Mucosa of rectum (tissue), 2 donors: ENCODE measurements around the gene SYF2.
"Not testable (repeated sequence)": the region's sequence is repeated elsewhere in the genome, so short reads cannot be mapped to it uniquely, and the experiment has no call there.

ENCODE experiments used
- H3K27ac ChIP-seq, 2 donors: one replicate each; pipeline ENCODE4 v1.7.0; 2013; ENCODE audit warnings: inconsistent platforms in 2 of 2, low read depth in 2 of 2, low read length in 2 of 2
- H3K27me3 ChIP-seq, 2 donors: one replicate each; pipeline ENCODE4 v1.7.0; 2013; ENCODE audit warnings: low read length in 2 of 2; ENCODE audit not compliant: control insufficient read depth in 2 of 2, insufficient read depth in 2 of 2
- H3K36me3 ChIP-seq, 2 donors: one replicate each; pipeline ENCODE4 v1.7.0; 2013; ENCODE audit warnings: low read length in 2 of 2; ENCODE audit not compliant: control insufficient read depth in 2 of 2, insufficient read depth in 2 of 2
- H3K4me1 ChIP-seq, 2 donors: one replicate each; pipeline ENCODE4 v1.7.0; 2013; ENCODE audit warnings: low read length in 2 of 2, mild to moderate bottlenecking in 1 of 2; ENCODE audit not compliant: control insufficient read depth in 2 of 2, insufficient read depth in 2 of 2
- H3K4me3 ChIP-seq, 2 donors: one replicate each; pipeline ENCODE4 v1.7.0; 2013; ENCODE audit warnings: low read length in 2 of 2
- H3K9ac ChIP-seq, 2 donors: one replicate each; pipeline ENCODE4 v1.7.0; 2013; ENCODE audit warnings: low read length in 2 of 2, low read depth in 1 of 2, mild to moderate bottlenecking in 1 of 2
- H3K9me3 ChIP-seq, 2 donors: one replicate each; pipeline ENCODE4 v1.7.0; 2013; ENCODE audit warnings: low read length in 2 of 2; ENCODE audit not compliant: control insufficient read depth in 2 of 2
- donor health status: healthy.
- donor health status: Normal muscosa, but diverticular disease.

Gene SYF2

DNA sequence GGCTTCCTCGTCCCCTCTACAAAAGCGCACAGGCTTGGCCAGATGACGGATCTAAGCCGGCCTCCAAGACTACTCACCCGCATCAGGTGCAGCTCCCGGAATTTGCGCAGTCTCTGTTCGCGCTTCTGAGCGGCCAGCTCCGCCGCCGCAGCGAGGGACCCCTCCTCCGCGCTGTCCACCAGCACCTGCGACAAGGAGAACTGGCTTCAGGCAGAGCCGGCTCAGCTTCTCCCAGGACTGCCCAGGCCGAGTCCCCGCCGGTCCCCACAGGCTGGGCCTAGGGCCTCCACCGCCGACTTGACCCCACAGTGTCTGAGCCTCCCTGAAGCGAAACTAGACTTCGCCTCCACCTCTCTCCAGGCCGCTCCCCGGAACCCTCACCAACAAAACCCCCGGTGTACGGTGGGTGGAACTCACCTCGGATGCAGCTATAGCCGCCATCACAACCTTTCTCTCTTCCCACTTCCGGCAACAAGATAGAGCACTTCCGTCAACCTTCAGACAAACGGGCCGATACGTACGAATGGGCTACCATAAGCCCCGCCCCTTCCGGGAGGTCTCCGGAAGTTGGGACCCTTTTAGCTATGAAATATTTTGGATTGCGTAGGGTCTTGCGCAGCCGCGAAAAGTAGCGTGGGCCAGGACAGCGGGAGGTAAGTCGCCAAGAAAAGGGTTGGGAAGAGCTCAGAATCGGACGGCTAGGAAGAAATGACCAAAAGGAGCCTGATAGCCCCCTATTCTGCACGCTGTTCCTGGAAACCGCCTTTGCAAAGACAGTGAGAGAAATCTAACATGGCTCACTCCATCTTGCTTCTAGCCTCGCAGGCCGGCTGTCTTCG is at the start of gene SYF2:
TSS of gene SYF2 (minus strand) at position 476 of the 839 bp plus-strand sequence. CDS start at position 441, 35 bp downstream.
- Histone ChIP-seq H3K27ac (peak within 1 kb of the TSS; percentile 95 to 98), H3K4me1 (peaks cover 21 to 23% of the 10 kb centered on the region in 2 donors)

DNA sequence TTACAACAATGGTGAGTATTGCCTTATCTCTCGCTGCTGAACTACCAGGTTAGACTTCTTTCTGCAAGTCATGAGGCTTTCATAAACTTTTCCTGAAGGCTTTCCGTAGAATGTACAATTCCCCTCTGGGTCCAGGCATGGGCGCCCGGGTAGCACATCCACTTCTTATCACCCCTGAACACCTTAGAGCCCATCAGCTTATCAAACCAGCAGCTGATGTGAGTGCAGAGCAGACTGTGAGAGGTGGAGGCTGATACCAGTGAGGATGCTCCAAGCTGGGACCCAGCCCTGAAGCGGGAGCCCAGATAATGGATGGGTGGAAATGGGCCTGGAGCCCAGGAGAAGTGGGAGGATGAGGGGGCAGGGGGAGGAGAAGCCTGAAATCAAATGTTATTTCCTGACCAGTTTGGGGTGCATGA is 47.4 kb upstream of the SYF2 start:
- not testable (repeated sequence) for H3K9ac ChIP-seq, H3K27me3 ChIP-seq, H3K27ac ChIP-seq, H3K4me3 ChIP-seq, H3K36me3 ChIP-seq, H3K4me1 ChIP-seq, H3K9me3 ChIP-seq

More for the DNA sequence above, at the start of gene SYF2:
- Histone ChIP-seq H3K27me3 (no peaks in the 10 kb centered on the region), H3K9ac (peak within 1 kb of the TSS; percentile 94 to 98), H3K4me3 (peak within 1 kb of the TSS; percentile 99), H3K9me3 (no peaks in the 10 kb centered on the region), H3K36me3 (peaks cover 19 to 27% of the 10 kb centered on the region in 2 donors)

DNA sequence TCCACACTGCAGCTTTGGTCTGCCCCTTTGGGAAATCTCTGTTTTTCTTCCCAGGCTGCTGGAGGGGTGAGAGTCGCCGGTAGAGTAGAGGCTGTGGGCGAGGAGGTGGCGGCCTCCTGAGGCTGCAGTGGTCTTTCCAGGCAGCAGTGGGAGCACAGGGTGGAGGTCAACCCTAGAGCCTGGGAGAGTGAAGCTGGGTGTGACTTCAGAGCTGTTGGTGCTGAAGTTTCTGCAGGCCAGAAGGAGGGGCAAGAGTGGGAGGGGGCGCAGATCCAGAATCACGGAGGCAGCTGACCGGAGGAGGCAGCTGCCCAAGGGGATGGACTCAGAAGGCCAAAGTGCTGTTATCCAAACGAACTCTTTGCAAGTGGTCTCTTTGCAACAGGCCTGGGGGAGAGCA is 46.5 kb upstream of the SYF2 start:
- H3K27me3 ChIP-seq, H3K36me3 ChIP-seq, H3K4me3 ChIP-seq, H3K4me1 ChIP-seq, H3K9me3 ChIP-seq, H3K27ac ChIP-seq, H3K9ac ChIP-seq: not testable (repeated sequence)

DNA sequence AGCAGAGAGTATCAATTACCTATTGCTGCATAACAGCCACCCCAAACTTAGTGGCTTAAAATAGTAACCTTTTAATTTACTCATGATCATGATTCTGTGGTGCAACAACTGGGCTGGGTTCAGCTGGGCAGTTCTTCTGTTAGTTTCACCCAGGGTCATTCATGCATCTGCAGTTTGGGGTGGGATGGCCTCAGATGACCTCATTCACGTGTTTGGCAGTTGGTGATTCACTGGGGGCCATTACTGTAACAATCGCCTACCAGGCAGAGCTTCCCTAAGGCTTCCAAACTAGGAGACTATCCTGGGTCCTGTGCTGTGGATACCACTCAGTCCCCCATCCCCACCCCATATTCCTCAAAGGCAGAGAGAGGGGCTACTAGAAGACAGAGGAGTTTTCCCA is 46.1 kb upstream of the SYF2 start:
- H3K27ac ChIP-seq, H3K9me3 ChIP-seq: not testable (repeated sequence)

DNA sequence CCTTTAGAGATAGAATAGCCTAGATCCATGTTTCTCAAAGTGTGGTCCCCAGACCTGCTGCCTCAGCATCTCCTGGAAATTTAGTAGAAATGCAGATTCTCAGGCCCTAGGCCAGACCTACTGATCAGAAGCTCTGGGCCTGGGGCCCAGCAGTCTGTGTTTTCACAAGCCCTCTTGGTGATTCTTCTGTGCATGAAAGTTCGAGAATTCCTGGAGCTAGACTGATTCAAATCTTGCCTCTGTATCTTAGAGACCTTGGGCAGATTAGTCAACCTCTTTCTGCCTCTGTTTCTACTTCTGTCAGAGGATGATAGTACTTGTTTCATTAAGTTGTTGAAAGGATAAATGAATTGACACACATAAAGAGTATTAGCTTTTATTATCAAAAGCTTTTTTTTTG is 45.0 kb upstream of the SYF2 start:
- not testable (repeated sequence) for H3K36me3 ChIP-seq, H3K27me3 ChIP-seq, H3K27ac ChIP-seq, H3K4me3 ChIP-seq, H3K4me1 ChIP-seq, H3K9me3 ChIP-seq, H3K9ac ChIP-seq

More for the DNA sequence above, 46.1 kb upstream of the SYF2 start:
- H3K4me1 ChIP-seq, H3K9ac ChIP-seq, H3K4me3 ChIP-seq, H3K36me3 ChIP-seq, H3K27me3 ChIP-seq: not testable (repeated sequence)

DNA sequence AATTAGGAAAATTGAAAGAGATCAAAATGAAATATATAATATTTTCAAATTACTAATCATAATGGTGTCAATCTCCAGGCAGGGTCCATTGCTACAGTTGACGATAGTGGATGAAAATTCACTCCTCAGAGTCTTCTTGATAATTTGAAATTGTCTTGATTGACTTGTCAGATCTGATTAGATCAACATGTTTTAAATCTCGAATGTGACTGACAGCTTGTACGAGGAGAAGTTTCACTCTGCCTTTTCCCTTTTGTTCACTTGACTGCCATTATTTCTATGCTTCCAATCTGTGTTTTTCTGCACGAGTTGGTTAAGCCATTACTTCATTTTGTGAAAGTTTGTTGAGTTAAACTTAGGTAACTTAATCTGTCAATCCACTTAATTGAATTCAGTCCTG is 43.3 kb upstream of the SYF2 start:
- not testable (repeated sequence) for H3K4me1 ChIP-seq, H3K36me3 ChIP-seq, H3K9me3 ChIP-seq, H3K4me3 ChIP-seq, H3K9ac ChIP-seq, H3K27ac ChIP-seq, H3K27me3 ChIP-seq

DNA sequence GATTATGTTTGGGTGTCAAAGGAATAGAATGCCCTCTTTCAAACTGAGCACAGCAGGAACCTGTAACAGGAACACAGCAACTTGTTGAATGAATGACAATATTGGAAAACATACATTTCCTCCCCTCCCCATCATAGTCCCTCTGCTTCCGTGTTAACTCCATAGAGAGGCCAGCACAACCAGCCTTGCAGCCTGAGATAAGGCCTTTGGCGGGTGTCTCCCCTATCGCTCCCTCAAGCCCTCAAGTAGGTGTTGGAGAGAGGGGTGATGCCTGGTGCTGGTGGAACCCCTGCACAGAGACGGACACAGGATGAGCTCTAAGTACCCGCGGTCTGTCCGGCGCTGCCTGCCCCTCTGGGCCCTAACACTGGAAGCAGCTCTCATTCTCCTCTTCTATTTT is 39.9 kb upstream of the SYF2 start, which contains the start of gene RHD:
TSS of gene RHD (plus strand) at position 272 of the 400 bp plus-strand sequence. CDS start at position 311, 39 bp downstream.
- H3K27me3 ChIP-seq, H3K27ac ChIP-seq, H3K9me3 ChIP-seq, H3K9ac ChIP-seq, H3K4me1 ChIP-seq, H3K36me3 ChIP-seq, H3K4me3 ChIP-seq: not testable (repeated sequence)

DNA sequence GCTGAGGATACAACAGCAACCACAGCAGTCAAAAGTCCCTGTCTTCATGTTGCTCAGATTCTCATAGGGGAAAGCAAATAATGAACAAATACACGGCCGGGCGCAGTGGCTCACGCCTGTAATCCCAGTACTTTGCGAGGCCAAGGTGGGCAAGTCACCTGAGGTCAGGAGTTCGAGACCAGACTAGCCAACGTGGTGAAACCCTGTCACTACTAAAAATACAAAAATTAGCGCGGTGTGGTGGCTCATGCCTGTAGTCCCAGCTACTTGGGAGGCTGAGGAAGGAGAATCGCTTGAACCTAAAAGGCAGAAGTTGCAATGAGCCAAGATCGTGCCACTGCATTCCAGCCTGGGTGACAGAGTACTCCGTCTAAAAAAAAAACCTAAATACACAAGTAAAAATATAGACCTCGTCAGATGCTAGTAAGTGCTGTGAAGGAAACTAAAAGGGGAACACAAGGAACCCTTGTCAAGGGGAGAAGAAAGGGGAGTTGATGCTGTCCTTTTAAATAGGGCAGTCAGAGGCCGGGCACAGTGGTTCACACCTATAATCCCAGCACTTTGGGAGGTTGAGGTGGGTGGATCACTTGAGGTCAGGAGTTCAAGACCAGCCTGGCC is 36.0 kb upstream of the SYF2 start:
- Histone ChIP-seq H3K27ac (peak overlapping the region in 1 of 2 donors; percentile 65), H3K4me3 (peak overlapping the region in 1 of 2 donors; percentile 57)
- not testable (repeated sequence) for H3K36me3 ChIP-seq, H3K9ac ChIP-seq, H3K9me3 ChIP-seq, H3K27me3 ChIP-seq, H3K4me1 ChIP-seq

DNA sequence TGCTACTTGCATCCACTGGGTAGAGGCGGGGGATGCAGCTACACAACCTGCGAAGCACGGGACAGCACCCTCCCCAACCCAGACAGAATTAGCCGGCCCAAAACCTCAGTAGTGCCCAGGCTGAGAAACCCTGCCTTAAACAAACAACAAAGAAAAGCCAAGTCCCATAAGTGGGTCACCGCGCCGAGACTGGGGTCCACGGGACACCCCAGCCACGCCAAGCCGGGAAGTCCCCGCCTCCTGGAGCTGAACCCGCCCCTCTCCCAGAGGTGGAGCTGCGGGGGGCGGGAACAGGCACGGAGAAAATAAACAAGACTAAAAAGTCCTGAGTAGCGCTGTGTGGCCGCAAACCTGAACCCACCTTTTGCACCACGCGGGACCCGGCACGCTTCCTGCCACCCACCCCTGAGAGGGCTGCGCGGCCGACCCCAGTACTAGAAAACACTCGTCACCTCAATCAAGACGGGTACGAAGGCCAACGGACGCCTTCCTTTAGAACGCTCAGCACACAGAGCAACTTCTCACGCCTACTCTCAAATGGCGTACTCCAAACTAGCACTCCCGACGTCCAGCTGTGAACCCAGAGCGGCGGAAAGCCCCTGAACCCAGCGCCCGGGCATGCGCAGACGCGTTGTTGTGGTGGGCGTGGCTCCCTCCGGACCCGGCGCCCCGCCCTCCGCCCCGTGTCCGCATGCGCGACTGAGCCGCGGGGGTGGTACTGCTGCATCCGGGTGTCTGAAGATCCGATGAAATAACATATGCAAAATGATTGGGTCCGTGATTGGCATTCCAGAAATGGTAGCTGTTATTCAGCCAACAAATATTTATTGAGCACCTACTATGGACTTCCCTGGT is 35.2 kb upstream of the SYF2 start:
- not testable (repeated sequence) for H3K27me3 ChIP-seq, H3K9ac ChIP-seq, H3K4me1 ChIP-seq, H3K9me3 ChIP-seq, H3K36me3 ChIP-seq
- peak overlapping the region in 1 of 2 donors; percentile 65 for H3K27ac ChIP-seq
- H3K4me3 ChIP-seq, result peak overlapping the region in 1 of 2 donors; percentile 67
